Transverse colon (tissue), 3 donors: Measurements from ENCODE around the gene HTRA3.

Experiments used
- EP300 ChIP-seq: sonication (generic); formaldehyde crosslinking; IDR thresholded peaks from one replicate; pipeline ENCODE4 v1.6.1; 2017; ENCODE audit warnings: antibody characterized with exemption, low read depth
- POLR2A ChIP-seq: fragments of 450-650 bp; IDR thresholded peaks from one replicate; pipeline ENCODE4 v1.6.1; 2016; ENCODE audit warnings: antibody characterized with exemption, mild to moderate bottlenecking, moderate library complexity
- TF ChIP-seq, protein P1 (sequence below), 5 experiments: fragments of 200-600 bp in 3 of 5; fragments of 450-650 bp in 2 of 5; sonication (generic) in 3 of 5; IDR thresholded peaks; 1 replicate in 2 of 5; 2 replicates in 3 of 5; pipeline ENCODE4 v1.5.1; 2016 to 2017; ENCODE audit warnings: antibody characterized with exemption in 5 of 5, inconsistent platforms in 3 of 5, mild to moderate bottlenecking in 2 of 5, moderate library complexity in 1 of 5

- no peak for TF ChIP-seq POLR2A
- TF ChIP-seq, protein P1, sequence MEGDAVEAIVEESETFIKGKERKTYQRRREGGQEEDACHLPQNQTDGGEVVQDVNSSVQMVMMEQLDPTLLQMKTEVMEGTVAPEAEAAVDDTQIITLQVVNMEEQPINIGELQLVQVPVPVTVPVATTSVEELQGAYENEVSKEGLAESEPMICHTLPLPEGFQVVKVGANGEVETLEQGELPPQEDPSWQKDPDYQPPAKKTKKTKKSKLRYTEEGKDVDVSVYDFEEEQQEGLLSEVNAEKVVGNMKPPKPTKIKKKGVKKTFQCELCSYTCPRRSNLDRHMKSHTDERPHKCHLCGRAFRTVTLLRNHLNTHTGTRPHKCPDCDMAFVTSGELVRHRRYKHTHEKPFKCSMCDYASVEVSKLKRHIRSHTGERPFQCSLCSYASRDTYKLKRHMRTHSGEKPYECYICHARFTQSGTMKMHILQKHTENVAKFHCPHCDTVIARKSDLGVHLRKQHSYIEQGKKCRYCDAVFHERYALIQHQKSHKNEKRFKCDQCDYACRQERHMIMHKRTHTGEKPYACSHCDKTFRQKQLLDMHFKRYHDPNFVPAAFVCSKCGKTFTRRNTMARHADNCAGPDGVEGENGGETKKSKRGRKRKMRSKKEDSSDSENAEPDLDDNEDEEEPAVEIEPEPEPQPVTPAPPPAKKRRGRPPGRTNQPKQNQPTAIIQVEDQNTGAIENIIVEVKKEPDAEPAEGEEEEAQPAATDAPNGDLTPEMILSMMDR (IDR thresholded peaks at IDR 0.05): no peak
- no peak for TF ChIP-seq EP300
Measured at GRCh38 chr4:8278009-8278395, 8.4 kb downstream of the HTRA3 start.
